IMR-90 (cell line): ENCODE data around the gene SPTY2D1. TPM values are rescaled to one million over a fixed set of nuclear protein-coding genes. Genes with fewer than 3 reads are reported as not detected.

ENCODE experiments used
- ATAC-seq: fragments of 200-7000 bp; cut with Tn5 transposase; 2 replicates; pipeline ENCODE4 v1.9.1; 2020; ENCODE audit warnings: low read depth, mild to moderate bottlenecking, moderate library complexity
- BruUV-seq: library from RNA; stranded (reverse); fragments of 400-500 nt; replicated peaks from 2 replicates; lab custom pipeline; 2021; lab: Mats Ljungman, UMichigan
- CTCF ChIA-PET: fragments of 300-600 bp; formaldehyde crosslinking; extraction: SDS; loops from one replicate; lab custom pipeline; 2021; ENCODE audit warnings: antibody characterized with exemption; lab: Yijun Ruan, JAX
- POLR2A ChIA-PET: fragments of 300-600 bp; sonication (Branson Sonifier 250); formaldehyde crosslinking; loops from one replicate; lab custom pipeline; 2022; ENCODE audit warnings: antibody characterized with exemption; ENCODE audit not compliant: unreplicated experiment; lab: Charles Lee
- DNase-seq: peaks from one replicate; pipeline ENCODE4 v3.0.0; 2013
- H2AFZ ChIP-seq: replicated peaks from 2 replicates; pipeline ENCODE3; 2013; ENCODE audit warnings: low read length, mild to moderate bottlenecking; ENCODE audit not compliant: poor library complexity
- H2AK5ac ChIP-seq: 2 replicates; pipeline ENCODE4 v1.6.1; 2013; ENCODE audit warnings: low read depth, low read length, inconsistent platforms
- H2AK9ac ChIP-seq: replicated peaks from 2 replicates; pipeline ENCODE3; 2013; ENCODE audit warnings: mild to moderate bottlenecking, low read depth, low read length, moderate library complexity; ENCODE audit not compliant: poor library complexity
- H2BK120ac ChIP-seq: 2 replicates; pipeline ENCODE4 v1.6.1; 2013; ENCODE audit warnings: low read depth, low read length, inconsistent platforms
- H2BK15ac ChIP-seq: 3 replicates; pipeline ENCODE4 v1.6.1; 2013; ENCODE audit warnings: low read depth, low read length, inconsistent platforms
- H2BK20ac ChIP-seq: 2 replicates; pipeline ENCODE4 v1.6.1; 2013; ENCODE audit warnings: low read depth, mild to moderate bottlenecking, inconsistent platforms, low read length, moderate library complexity
- H2BK5ac ChIP-seq: 2 replicates; pipeline ENCODE4 v1.6.1; 2013; ENCODE audit warnings: mild to moderate bottlenecking, low read depth, low read length, inconsistent platforms; ENCODE audit not compliant: poor library complexity, severe bottlenecking
- H3K14ac ChIP-seq: replicated peaks from 2 replicates; pipeline ENCODE4 v1.6.1; 2013; ENCODE audit warnings: low read depth, low read length, inconsistent platforms
- H3K18ac ChIP-seq: 2 replicates; pipeline ENCODE4 v1.6.1; 2013; ENCODE audit warnings: low read depth, low read length, control low read depth
- H3K23ac ChIP-seq: 2 replicates; pipeline ENCODE4 v1.6.1; 2013; ENCODE audit warnings: low read depth, low read length, inconsistent platforms
- H3K27ac ChIP-seq: 2 replicates; pipeline ENCODE4 v1.5.1; 2013; ENCODE audit warnings: mild to moderate bottlenecking, control low read depth, low read length; ENCODE audit not compliant: insufficient read depth
- H3K27me3 ChIP-seq: 2 replicates; pipeline ENCODE4 v1.6.1; 2013; ENCODE audit warnings: low read length; ENCODE audit not compliant: control insufficient read depth, insufficient read depth
- H3K36me3 ChIP-seq: 2 replicates; pipeline ENCODE4 v1.6.1; 2013; ENCODE audit warnings: low read length, mixed read lengths; ENCODE audit not compliant: control insufficient read depth, insufficient read depth
- H3K4ac ChIP-seq: 2 replicates; pipeline ENCODE4 v1.6.1; 2013; ENCODE audit warnings: low read depth, low read length, inconsistent platforms
- H3K4me1 ChIP-seq: 2 replicates; pipeline ENCODE4 v1.6.1; 2013; ENCODE audit warnings: low read length, mixed read lengths; ENCODE audit not compliant: control insufficient read depth, insufficient read depth
- H3K4me2 ChIP-seq: 2 replicates; pipeline ENCODE4 v1.6.1; 2013; ENCODE audit warnings: low read depth, mild to moderate bottlenecking, control low read depth, low read length, moderate library complexity
- H3K4me3 ChIP-seq: 2 replicates; pipeline ENCODE4 v1.5.1; 2013; ENCODE audit warnings: low read depth, mild to moderate bottlenecking, control low read depth, low read length, moderate library complexity; ENCODE audit not compliant: insufficient read depth
- H3K56ac ChIP-seq: 2 replicates; pipeline ENCODE4 v1.6.1; 2013; ENCODE audit warnings: low read length, inconsistent platforms; ENCODE audit not compliant: insufficient read depth; ENCODE audit errors: extremely low read depth
- H3K79me1 ChIP-seq, 2 experiments: 2 replicates each; pipeline ENCODE4 v1.6.1; 2013; ENCODE audit warnings: low read length in 2 of 2, inconsistent platforms in 1 of 2, low read depth in 1 of 2
- H3K9ac ChIP-seq: 2 replicates; pipeline ENCODE4 v1.6.1; 2013; ENCODE audit warnings: low read depth, low read length, control low read depth
- H3K9me1 ChIP-seq: 2 replicates; pipeline ENCODE4 v1.6.1; 2013; ENCODE audit warnings: low read length, inconsistent platforms; ENCODE audit not compliant: insufficient read depth
- H3K9me3 ChIP-seq: 2 replicates; pipeline ENCODE4 v1.6.1; 2013; ENCODE audit warnings: low read length; ENCODE audit not compliant: control insufficient read depth, insufficient read depth
- H4K20me1 ChIP-seq: 2 replicates; pipeline ENCODE4 v1.6.1; 2013; ENCODE audit warnings: low read length, inconsistent platforms; ENCODE audit not compliant: insufficient read depth
- H4K5ac ChIP-seq: 2 replicates; pipeline ENCODE4 v1.6.1; 2013; ENCODE audit warnings: mild to moderate bottlenecking, low read depth, low read length, control low read depth
- H4K8ac ChIP-seq, 2 experiments: 2 replicates each; pipeline ENCODE4 v1.6.1; 2013; ENCODE audit warnings: low read depth in 2 of 2, low read length in 2 of 2, control low read depth in 1 of 2, inconsistent platforms in 1 of 2
- H4K91ac ChIP-seq: 2 replicates; pipeline ENCODE4 v1.6.1; 2013; ENCODE audit warnings: low read depth, low read length, inconsistent platforms; ENCODE audit not compliant: insufficient read depth
- BHLHE40 ChIP-seq: fragments of 150-350 bp; IDR thresholded peaks from 2 replicates; pipeline ENCODE4 v1.6.1; 2016; ENCODE audit warnings: mild to moderate bottlenecking, low read depth, low read length
- CEBPB ChIP-seq: IDR thresholded peaks from 2 replicates; pipeline ENCODE4 v1.6.1; 2012; ENCODE audit warnings: low read depth, low read length, improper control_type of control experiment
- CHD1 ChIP-seq: IDR thresholded peaks from 2 replicates; pipeline ENCODE4 v1.6.1; 2012; ENCODE audit warnings: low read depth, low read length, improper control_type of control experiment
- FOS ChIP-seq: fragments of 150-350 bp; IDR thresholded peaks from 2 replicates; pipeline ENCODE4 v1.6.1; 2016; ENCODE audit warnings: low read depth, low read length
- MAFK ChIP-seq: IDR thresholded peaks from 2 replicates; pipeline ENCODE4 v1.6.1; 2012; ENCODE audit warnings: low read depth, low read length, improper control_type of control experiment
- MAZ ChIP-seq: IDR thresholded peaks from 2 replicates; pipeline ENCODE4 v1.6.1; 2012; ENCODE audit warnings: low read depth, mild to moderate bottlenecking, low read length, improper control_type of control experiment, moderate library complexity, borderline replicate concordance
- MXI1 ChIP-seq: IDR thresholded peaks from 2 replicates; pipeline ENCODE4 v1.6.1; 2012; ENCODE audit warnings: low read depth, mild to moderate bottlenecking, low read length, moderate library complexity, borderline replicate concordance
- NFE2L2 ChIP-seq: fragments of 150-350 bp; IDR thresholded peaks from 2 replicates; pipeline ENCODE4 v1.6.1; 2016; ENCODE audit warnings: low read depth, mild to moderate bottlenecking, low read length
- POLR2A ChIP-seq: IDR thresholded peaks from 2 replicates; pipeline ENCODE4 v1.6.1; 2012; ENCODE audit warnings: mild to moderate bottlenecking, low read depth, low read length
- RAD21 ChIP-seq: IDR thresholded peaks from 2 replicates; pipeline ENCODE4 v1.6.1; 2012; ENCODE audit warnings: low read length, improper control_type of control experiment
- RCOR1 ChIP-seq: IDR thresholded peaks from 2 replicates; pipeline ENCODE4 v1.6.1; 2012; ENCODE audit warnings: mild to moderate bottlenecking, low read length, improper control_type of control experiment; ENCODE audit not compliant: insufficient replicate concordance
- RFX5 ChIP-seq: IDR thresholded peaks from 2 replicates; pipeline ENCODE4 v1.8.0; 2012; ENCODE audit warnings: low read depth, mild to moderate bottlenecking, low read length, moderate library complexity
- SMC3 ChIP-seq: fragments of 150-350 bp; IDR thresholded peaks from 2 replicates; pipeline ENCODE4 v1.6.1; 2016; ENCODE audit warnings: low read depth, mild to moderate bottlenecking, antibody characterized with exemption, low read length, moderate library complexity
- WGBS, 2 experiments: methylation state at CpG; one replicate each; pipeline versions ENCODE4 v1.1.5 to v1.1.7; 2013; ENCODE audit warnings: missing lambda C conversion rate in 2 of 2; ENCODE audit not compliant: insufficient read length in 1 of 2; ENCODE audit errors: extremely low coverage in 2 of 2; 5-methylcytosine and 5-hydroxymethylcytosine counted together
- dilution Hi-C: fragments of 300-500 bp; cut with HindIII; formaldehyde crosslinking; loops from one replicate; pipeline ENCODE4 v1.14.3; 2018; ENCODE audit warnings: low sequenced_read_pairs; ENCODE audit not compliant: unreplicated experiment
- in situ Hi-C: fragments of 300-500 bp; cut with MboI; formaldehyde crosslinking; loops from 3 replicates; pipeline ENCODE4 v1.14.3; 2019; ENCODE audit warnings: low sequenced_read_pairs, inconsistent platforms, mixed read lengths
- intact Hi-C: fragments of 100-400 bp; cut with micrococcal nuclease; formaldehyde crosslinking; loops from 2 replicates; pipeline ENCODE4 v1.10.0; 2022
- polyA plus RNA-seq, 3 experiments: library from polyadenylated mRNA; depleted of rRNA; stranded (reverse); fragments of >200 nt; gene quantifications; 2 replicates each; pipeline ENCODE4 v1.2.3, GENCODE V29; 2012; ENCODE audit warnings: low replicate concordance in 1 of 3
- total RNA-seq: library from RNA; depleted of rRNA; stranded (reverse); fragments of >200 nt; gene quantifications from 2 replicates; pipeline ENCODE4 v1.2.3, GENCODE V29; 2012
- TF ChIP-seq, protein P1 (sequence below): conservative IDR thresholded peaks from 2 replicates; pipeline ENCODE4 v1.5.1; 2012; ENCODE audit warnings: mild to moderate bottlenecking, low read depth, low read length, improper control_type of control experiment
- TF ChIP-seq, protein P2 (sequence below): fragments of 150-350 bp; IDR thresholded peaks from 2 replicates; pipeline ENCODE4 v1.6.1; 2017; ENCODE audit warnings: mild to moderate bottlenecking, antibody characterized with exemption, low read length, low read depth

SPTY2D1 gene
- total and polyA plus RNA-seq, 2 of the 4 experiments (the other 2 are of a cell fraction): 10.3 to 36.6 TPM

DNA sequence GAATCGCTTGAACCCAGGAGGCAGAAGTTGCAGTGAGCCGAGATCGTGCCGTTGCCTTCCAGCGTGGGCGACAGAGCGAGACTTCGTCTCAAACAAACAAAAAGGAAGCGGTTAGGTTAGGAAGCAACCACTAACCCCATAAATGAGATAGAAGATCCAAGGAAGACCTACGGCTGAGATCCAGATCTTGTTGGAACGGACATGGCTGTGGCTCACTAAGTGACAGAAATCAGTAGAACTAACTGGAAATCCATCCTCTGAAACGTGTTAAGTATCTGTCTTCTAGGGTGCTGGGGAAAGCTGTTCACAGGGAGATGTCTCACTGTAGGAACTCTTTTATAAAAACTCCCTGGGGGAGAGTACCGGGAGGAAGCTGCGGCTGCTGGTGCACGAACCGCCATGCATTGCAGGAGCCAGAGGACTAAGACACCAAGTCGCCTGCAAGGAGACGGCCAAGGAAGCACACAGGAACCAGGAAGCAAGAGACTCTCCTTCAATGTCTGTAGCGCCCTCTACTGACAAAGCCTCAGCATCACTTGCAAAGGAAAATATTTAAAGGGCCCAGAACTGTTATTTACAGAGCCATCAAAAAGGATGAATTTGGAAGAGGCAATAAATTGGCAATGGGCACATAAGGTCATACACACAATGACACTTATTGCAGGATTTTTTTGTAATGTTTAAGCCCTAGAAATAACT lies 16.9 kb upstream of the SPTY2D1 start:
- Histone ChIP-seq H4K91ac (no peak overlapping the region), H4K20me1 (no peaks in the 10 kb centered on the region), H3K23ac (no peak overlapping the region), H3K4me1 (no peaks in the 10 kb centered on the region), H3K36me3 (no peaks in the 10 kb centered on the region), H2AFZ (peak overlapping the region; percentile 15), H3K4me2 (no peak overlapping the region), H3K9me3 (no peaks in the 10 kb centered on the region), H2BK15ac (no peak overlapping the region), H3K9ac (no peak overlapping the region), H4K5ac (no peak overlapping the region), H3K56ac (no peak overlapping the region), H2BK5ac (no peak overlapping the region), H3K14ac (no peak overlapping the region), H3K18ac (no peak overlapping the region), H3K9me1 (no peaks in the 10 kb centered on the region), H3K4me3 (no peak overlapping the region), H2AK9ac (no peak overlapping the region), H3K79me1 (no peaks in the 10 kb centered on the region), H4K8ac (peak overlapping the region in 1 of 2 experiments; percentile 40; a peak in 1 of 4 replicates), H3K27ac (no peak overlapping the region), H2BK20ac (no peak overlapping the region), H3K27me3 (no peaks in the 10 kb centered on the region), H3K4ac (no peak overlapping the region), H2AK5ac (no peak overlapping the region), H2BK120ac (no peak overlapping the region)
- POLR2A ChIA-PET: no interaction called here
- DNase-seq (peak; percentile 69), ATAC-seq (peak; percentile 83)
- intact Hi-C loops (loop anchor here (1.0 to 2.0 kb wide), 2 partner anchors 111 to 408 kb away; no protein-coding TSS in a partner anchor), dilution Hi-C loops (no loop called here), in situ Hi-C loops (no loop called here)
- 65% methylated on average over 4 of the region's 19 CpGs; no CpG with 5 or more reads in 1 of the 2 experiments for WGBS, 2 experiments
- CTCF ChIA-PET: interaction anchor here (0.9 kb wide), 1 partner anchor 407 kb away, joined by 4 read pairs; no protein-coding TSS in a partner anchor
- BruUV-seq: no TSS peak
- TF ChIP-seq NFE2L2 (no peak), RCOR1 (no peak), RFX5 (no peak), FOS (no peak), BHLHE40 (no peak), MXI1 (no peak), CHD1 (no peak), MAZ (no peak), CEBPB (no peak), MAFK (no peak), SMC3 (peak; percentile 59), POLR2A (no peak), RAD21 (peak; percentile 75)
- TF ChIP-seq, protein P1, sequence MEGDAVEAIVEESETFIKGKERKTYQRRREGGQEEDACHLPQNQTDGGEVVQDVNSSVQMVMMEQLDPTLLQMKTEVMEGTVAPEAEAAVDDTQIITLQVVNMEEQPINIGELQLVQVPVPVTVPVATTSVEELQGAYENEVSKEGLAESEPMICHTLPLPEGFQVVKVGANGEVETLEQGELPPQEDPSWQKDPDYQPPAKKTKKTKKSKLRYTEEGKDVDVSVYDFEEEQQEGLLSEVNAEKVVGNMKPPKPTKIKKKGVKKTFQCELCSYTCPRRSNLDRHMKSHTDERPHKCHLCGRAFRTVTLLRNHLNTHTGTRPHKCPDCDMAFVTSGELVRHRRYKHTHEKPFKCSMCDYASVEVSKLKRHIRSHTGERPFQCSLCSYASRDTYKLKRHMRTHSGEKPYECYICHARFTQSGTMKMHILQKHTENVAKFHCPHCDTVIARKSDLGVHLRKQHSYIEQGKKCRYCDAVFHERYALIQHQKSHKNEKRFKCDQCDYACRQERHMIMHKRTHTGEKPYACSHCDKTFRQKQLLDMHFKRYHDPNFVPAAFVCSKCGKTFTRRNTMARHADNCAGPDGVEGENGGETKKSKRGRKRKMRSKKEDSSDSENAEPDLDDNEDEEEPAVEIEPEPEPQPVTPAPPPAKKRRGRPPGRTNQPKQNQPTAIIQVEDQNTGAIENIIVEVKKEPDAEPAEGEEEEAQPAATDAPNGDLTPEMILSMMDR: peak; percentile 69
- TF ChIP-seq, protein P2, sequence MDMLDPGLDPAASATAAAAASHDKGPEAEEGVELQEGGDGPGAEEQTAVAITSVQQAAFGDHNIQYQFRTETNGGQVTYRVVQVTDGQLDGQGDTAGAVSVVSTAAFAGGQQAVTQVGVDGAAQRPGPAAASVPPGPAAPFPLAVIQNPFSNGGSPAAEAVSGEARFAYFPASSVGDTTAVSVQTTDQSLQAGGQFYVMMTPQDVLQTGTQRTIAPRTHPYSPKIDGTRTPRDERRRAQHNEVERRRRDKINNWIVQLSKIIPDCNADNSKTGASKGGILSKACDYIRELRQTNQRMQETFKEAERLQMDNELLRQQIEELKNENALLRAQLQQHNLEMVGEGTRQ: no peak
